IMR-90 (cell line): ENCODE measurements around the gene STPG4. TPM values are rescaled to one million over a fixed set of nuclear protein-coding genes. Genes with fewer than 3 reads are reported as not detected.

Experiments
- ATAC-seq: fragments of 200-7000 bp; cut with Tn5 transposase; 2 replicates; pipeline ENCODE4 v1.9.1; 2020; ENCODE audit warnings: low read depth, mild to moderate bottlenecking, moderate library complexity
- BruUV-seq: library from RNA; stranded (reverse); fragments of 400-500 nt; replicated peaks from 2 replicates; lab custom pipeline; 2021; lab: Mats Ljungman, UMichigan
- CTCF ChIA-PET: fragments of 300-600 bp; formaldehyde crosslinking; extraction: SDS; loops from one replicate; lab custom pipeline; 2021; ENCODE audit warnings: antibody characterized with exemption; lab: Yijun Ruan, JAX
- POLR2A ChIA-PET: fragments of 300-600 bp; sonication (Branson Sonifier 250); formaldehyde crosslinking; loops from one replicate; lab custom pipeline; 2022; ENCODE audit warnings: antibody characterized with exemption; ENCODE audit not compliant: unreplicated experiment; lab: Charles Lee
- DNase-seq: peaks from one replicate; pipeline ENCODE4 v3.0.0; 2013
- H2AFZ ChIP-seq: replicated peaks from 2 replicates; pipeline ENCODE3; 2013; ENCODE audit warnings: low read length, mild to moderate bottlenecking; ENCODE audit not compliant: poor library complexity
- H2AK5ac ChIP-seq: 2 replicates; pipeline ENCODE4 v1.6.1; 2013; ENCODE audit warnings: low read depth, low read length, inconsistent platforms
- H2AK9ac ChIP-seq: replicated peaks from 2 replicates; pipeline ENCODE3; 2013; ENCODE audit warnings: mild to moderate bottlenecking, low read depth, low read length, moderate library complexity; ENCODE audit not compliant: poor library complexity
- H2BK120ac ChIP-seq: 2 replicates; pipeline ENCODE4 v1.6.1; 2013; ENCODE audit warnings: low read depth, low read length, inconsistent platforms
- H2BK15ac ChIP-seq: 3 replicates; pipeline ENCODE4 v1.6.1; 2013; ENCODE audit warnings: low read depth, low read length, inconsistent platforms
- H2BK20ac ChIP-seq: 2 replicates; pipeline ENCODE4 v1.6.1; 2013; ENCODE audit warnings: low read depth, mild to moderate bottlenecking, inconsistent platforms, low read length, moderate library complexity
- H2BK5ac ChIP-seq: 2 replicates; pipeline ENCODE4 v1.6.1; 2013; ENCODE audit warnings: mild to moderate bottlenecking, low read depth, low read length, inconsistent platforms; ENCODE audit not compliant: poor library complexity, severe bottlenecking
- H3K14ac ChIP-seq: replicated peaks from 2 replicates; pipeline ENCODE4 v1.6.1; 2013; ENCODE audit warnings: low read depth, low read length, inconsistent platforms
- H3K18ac ChIP-seq: 2 replicates; pipeline ENCODE4 v1.6.1; 2013; ENCODE audit warnings: low read depth, low read length, control low read depth
- H3K23ac ChIP-seq: 2 replicates; pipeline ENCODE4 v1.6.1; 2013; ENCODE audit warnings: low read depth, low read length, inconsistent platforms
- H3K27ac ChIP-seq: 2 replicates; pipeline ENCODE4 v1.5.1; 2013; ENCODE audit warnings: mild to moderate bottlenecking, control low read depth, low read length; ENCODE audit not compliant: insufficient read depth
- H3K27me3 ChIP-seq: 2 replicates; pipeline ENCODE4 v1.6.1; 2013; ENCODE audit warnings: low read length; ENCODE audit not compliant: control insufficient read depth, insufficient read depth
- H3K36me3 ChIP-seq: 2 replicates; pipeline ENCODE4 v1.6.1; 2013; ENCODE audit warnings: low read length, mixed read lengths; ENCODE audit not compliant: control insufficient read depth, insufficient read depth
- H3K4ac ChIP-seq: 2 replicates; pipeline ENCODE4 v1.6.1; 2013; ENCODE audit warnings: low read depth, low read length, inconsistent platforms
- H3K4me1 ChIP-seq: 2 replicates; pipeline ENCODE4 v1.6.1; 2013; ENCODE audit warnings: low read length, mixed read lengths; ENCODE audit not compliant: control insufficient read depth, insufficient read depth
- H3K4me2 ChIP-seq: 2 replicates; pipeline ENCODE4 v1.6.1; 2013; ENCODE audit warnings: low read depth, mild to moderate bottlenecking, control low read depth, low read length, moderate library complexity
- H3K4me3 ChIP-seq: 2 replicates; pipeline ENCODE4 v1.5.1; 2013; ENCODE audit warnings: low read depth, mild to moderate bottlenecking, control low read depth, low read length, moderate library complexity; ENCODE audit not compliant: insufficient read depth
- H3K56ac ChIP-seq: 2 replicates; pipeline ENCODE4 v1.6.1; 2013; ENCODE audit warnings: low read length, inconsistent platforms; ENCODE audit not compliant: insufficient read depth; ENCODE audit errors: extremely low read depth
- H3K79me1 ChIP-seq, 2 experiments: 2 replicates each; pipeline ENCODE4 v1.6.1; 2013; ENCODE audit warnings: low read length in 2 of 2, inconsistent platforms in 1 of 2, low read depth in 1 of 2
- H3K9ac ChIP-seq: 2 replicates; pipeline ENCODE4 v1.6.1; 2013; ENCODE audit warnings: low read depth, low read length, control low read depth
- H3K9me1 ChIP-seq: 2 replicates; pipeline ENCODE4 v1.6.1; 2013; ENCODE audit warnings: low read length, inconsistent platforms; ENCODE audit not compliant: insufficient read depth
- H3K9me3 ChIP-seq: 2 replicates; pipeline ENCODE4 v1.6.1; 2013; ENCODE audit warnings: low read length; ENCODE audit not compliant: control insufficient read depth, insufficient read depth
- H4K20me1 ChIP-seq: 2 replicates; pipeline ENCODE4 v1.6.1; 2013; ENCODE audit warnings: low read length, inconsistent platforms; ENCODE audit not compliant: insufficient read depth
- H4K5ac ChIP-seq: 2 replicates; pipeline ENCODE4 v1.6.1; 2013; ENCODE audit warnings: mild to moderate bottlenecking, low read depth, low read length, control low read depth
- H4K8ac ChIP-seq, 2 experiments: 2 replicates each; pipeline ENCODE4 v1.6.1; 2013; ENCODE audit warnings: low read depth in 2 of 2, low read length in 2 of 2, control low read depth in 1 of 2, inconsistent platforms in 1 of 2
- H4K91ac ChIP-seq: 2 replicates; pipeline ENCODE4 v1.6.1; 2013; ENCODE audit warnings: low read depth, low read length, inconsistent platforms; ENCODE audit not compliant: insufficient read depth
- BHLHE40 ChIP-seq: fragments of 150-350 bp; IDR thresholded peaks from 2 replicates; pipeline ENCODE4 v1.6.1; 2016; ENCODE audit warnings: mild to moderate bottlenecking, low read depth, low read length
- CHD1 ChIP-seq: IDR thresholded peaks from 2 replicates; pipeline ENCODE4 v1.6.1; 2012; ENCODE audit warnings: low read depth, low read length, improper control_type of control experiment
- CTCF ChIP-seq: conservative IDR thresholded peaks from 2 replicates; pipeline ENCODE4 v1.5.1; 2012; ENCODE audit warnings: mild to moderate bottlenecking, low read depth, low read length, improper control_type of control experiment
- ELK1 ChIP-seq: fragments of 150-350 bp; IDR thresholded peaks from 2 replicates; pipeline ENCODE4 v1.6.1; 2016; ENCODE audit warnings: low read depth, mild to moderate bottlenecking, low read length, moderate library complexity, borderline replicate concordance
- FOS ChIP-seq: fragments of 150-350 bp; IDR thresholded peaks from 2 replicates; pipeline ENCODE4 v1.6.1; 2016; ENCODE audit warnings: low read depth, low read length
- MAFK ChIP-seq: IDR thresholded peaks from 2 replicates; pipeline ENCODE4 v1.6.1; 2012; ENCODE audit warnings: low read depth, low read length, improper control_type of control experiment
- MAZ ChIP-seq: IDR thresholded peaks from 2 replicates; pipeline ENCODE4 v1.6.1; 2012; ENCODE audit warnings: low read depth, mild to moderate bottlenecking, low read length, improper control_type of control experiment, moderate library complexity, borderline replicate concordance
- NFE2L2 ChIP-seq: fragments of 150-350 bp; IDR thresholded peaks from 2 replicates; pipeline ENCODE4 v1.6.1; 2016; ENCODE audit warnings: low read depth, mild to moderate bottlenecking, low read length
- POLR2A ChIP-seq: IDR thresholded peaks from 2 replicates; pipeline ENCODE4 v1.6.1; 2012; ENCODE audit warnings: mild to moderate bottlenecking, low read depth, low read length
- RAD21 ChIP-seq: IDR thresholded peaks from 2 replicates; pipeline ENCODE4 v1.6.1; 2012; ENCODE audit warnings: low read length, improper control_type of control experiment
- RCOR1 ChIP-seq: IDR thresholded peaks from 2 replicates; pipeline ENCODE4 v1.6.1; 2012; ENCODE audit warnings: mild to moderate bottlenecking, low read length, improper control_type of control experiment; ENCODE audit not compliant: insufficient replicate concordance
- RFX5 ChIP-seq: IDR thresholded peaks from 2 replicates; pipeline ENCODE4 v1.8.0; 2012; ENCODE audit warnings: low read depth, mild to moderate bottlenecking, low read length, moderate library complexity
- USF2 ChIP-seq: fragments of 150-350 bp; IDR thresholded peaks from 2 replicates; pipeline ENCODE4 v1.6.1; 2017; ENCODE audit warnings: mild to moderate bottlenecking, antibody characterized with exemption, low read length, low read depth
- WGBS, 2 experiments: methylation state at CpG; one replicate each; pipeline versions ENCODE4 v1.1.5 to v1.1.7; 2013; ENCODE audit warnings: missing lambda C conversion rate in 2 of 2; ENCODE audit not compliant: insufficient read length in 1 of 2; ENCODE audit errors: extremely low coverage in 2 of 2; 5-methylcytosine and 5-hydroxymethylcytosine counted together
- dilution Hi-C: fragments of 300-500 bp; cut with HindIII; formaldehyde crosslinking; loops from one replicate; pipeline ENCODE4 v1.14.3; 2018; ENCODE audit warnings: low sequenced_read_pairs; ENCODE audit not compliant: unreplicated experiment
- in situ Hi-C: fragments of 300-500 bp; cut with MboI; formaldehyde crosslinking; loops from 3 replicates; pipeline ENCODE4 v1.14.3; 2019; ENCODE audit warnings: low sequenced_read_pairs, inconsistent platforms, mixed read lengths
- intact Hi-C: fragments of 100-400 bp; cut with micrococcal nuclease; formaldehyde crosslinking; loops from 2 replicates; pipeline ENCODE4 v1.10.0; 2022
- polyA plus RNA-seq, 3 experiments: library from polyadenylated mRNA; depleted of rRNA; stranded (reverse); fragments of >200 nt; gene quantifications; 2 replicates each; pipeline ENCODE4 v1.2.3, GENCODE V29; 2012; ENCODE audit warnings: low replicate concordance in 1 of 3
- total RNA-seq: library from RNA; depleted of rRNA; stranded (reverse); fragments of >200 nt; gene quantifications from 2 replicates; pipeline ENCODE4 v1.2.3, GENCODE V29; 2012

Gene STPG4
- total and polyA plus RNA-seq, 2 of the 4 experiments (the other 2 are of a cell fraction) = 0.12 to 0.18 TPM

GRCh38 chr2:47043142-47043890 lies 111.8 kb downstream of the STPG4 start:
- peak overlapping the region; percentile 94 for H3K27ac ChIP-seq
- H4K20me1 ChIP-seq = peaks cover 3% of the 10 kb centered on the region; the same call in 1 of the 2 replicates
- H3K14ac ChIP-seq = peak overlapping the region; percentile 98
- H3K27me3 ChIP-seq = no peaks in the 10 kb centered on the region
- H4K8ac ChIP-seq = peak overlapping the region; percentile 83 to 99
- H2BK120ac ChIP-seq = peak overlapping the region; percentile 99
- peak; percentile 95 for DNase-seq
- H2BK20ac ChIP-seq = peak overlapping the region; percentile 100
- 23% methylated on average over 4 of the region's 8 CpGs; no CpG with 5 or more reads in 1 of the 2 experiments for WGBS, 2 experiments
- H3K36me3 ChIP-seq = peaks cover 32% of the 10 kb centered on the region
- H3K56ac ChIP-seq = peak overlapping the region; percentile 98
- H3K4ac ChIP-seq = peak overlapping the region; percentile 100
- peak overlapping the region; percentile 97 for H2BK5ac ChIP-seq
- H3K18ac ChIP-seq = peak overlapping the region; percentile 84
- peak overlapping the region; percentile 99 for H2AK5ac ChIP-seq
- H3K4me3 ChIP-seq = peak overlapping the region; percentile 1; the same call in 1 of the 2 replicates
- ATAC-seq = peak; percentile 84
- H3K4me2 ChIP-seq = peak overlapping the region; percentile 66
- H3K23ac ChIP-seq = peak overlapping the region; percentile 98
- peak overlapping the region; percentile 71 for H3K9ac ChIP-seq
- peak overlapping the region; percentile 98 for H2AK9ac ChIP-seq
- H2BK15ac ChIP-seq = peak overlapping the region; percentile 98
- H3K79me1 ChIP-seq = peaks cover 22 to 76% of the 10 kb centered on the region in 2 experiments; a peak in 3 of 4 replicates
- in situ Hi-C loops (no loop called here), intact Hi-C loops (no loop called here), dilution Hi-C loops (no loop called here)
- H3K9me1 ChIP-seq = peaks cover 51% of the 10 kb centered on the region
- no peaks in the 10 kb centered on the region for H3K9me3 ChIP-seq
- H4K5ac ChIP-seq = peak overlapping the region; percentile 85
- H2AFZ ChIP-seq = peak overlapping the region; percentile 81
- BruUV-seq = no TSS peak
- H3K4me1 ChIP-seq = peaks cover 39% of the 10 kb centered on the region
- ChIA-PET CTCF (interaction anchor here (1.0 to 1.5 kb wide), 4 partner anchors 23 to 280 kb away, joined by 3 to 7 read pairs (median 3); no protein-coding TSS in a partner anchor), POLR2A (interaction anchor here (0.7 to 1.8 kb wide), 9 partner anchors 9 to 130 kb away, joined by 3 to 23 read pairs (median 4); no protein-coding TSS in a partner anchor)
- peak overlapping the region; percentile 99 for H4K91ac ChIP-seq
- no peak for TF ChIP-seq BHLHE40
- peak; percentile 4; the same call in 1 of the 2 replicates for TF ChIP-seq RAD21
- no peak for TF ChIP-seq RCOR1
- TF ChIP-seq FOS = peak; percentile 67; the same call in 1 of the 2 replicates
- TF ChIP-seq CTCF = no peak
- TF ChIP-seq MAZ = peak; percentile 52; the same call in 1 of the 2 replicates
- peak; percentile 52 for TF ChIP-seq USF2
- no peak for TF ChIP-seq ELK1
- no peak for TF ChIP-seq CHD1
- no peak for TF ChIP-seq NFE2L2
- TF ChIP-seq RFX5 = no peak
- peak; percentile 50; the same call in 1 of the 2 replicates for TF ChIP-seq POLR2A
- no peak for TF ChIP-seq MAFK
